Activated CD8-positive, alpha-beta memory T cell treated with anti-CD3 and anti-CD28 coated beads, Interleukin-2, amount 50 U/mL, for 4 hours (primary cell): ENCODE results near the gene PRPSAP1.
"Not testable (repeated sequence)": the region's sequence is repeated elsewhere in the genome, so short reads cannot be mapped to it uniquely, and the experiment has no call there.

ENCODE experiments used
- DNase-seq: peaks from one replicate; pipeline ENCODE4 v3.0.0-alpha.2; 2020

The PRPSAP1 gene

GRCh38 chr17:76276461-76277299 is 77.0 kb downstream of the PRPSAP1 start:
- no peak for DNase-seq

GRCh38 chr17:76276069-76276431 is 77.7 kb downstream of the PRPSAP1 start:
- DNase-seq = no peak

GRCh38 chr17:76275382-76276068 is 78.2 kb downstream of the PRPSAP1 start:
- DNase-seq = no peak

- DNase-seq = no peak
Observed at GRCh38 chr17:76274112-76274956, 79.4 kb downstream of the PRPSAP1 start.

- no peak for DNase-seq
Observed at GRCh38 chr17:76273445-76274111, 80.1 kb downstream of the PRPSAP1 start.

- no peak for DNase-seq
Observed at GRCh38 chr17:76272541-76273444, 80.9 kb downstream of the PRPSAP1 start.

GRCh38 chr17:76271669-76272540 is 81.8 kb downstream of the PRPSAP1 start:
- DNase-seq = peak; percentile 74

- DNase-seq = no peak
Observed at GRCh38 chr17:76270770-76271668, 82.7 kb downstream of the PRPSAP1 start.

- DNase-seq = peak; percentile 48
Observed at GRCh38 chr17:76270127-76270592, 83.6 kb downstream of the PRPSAP1 start.

- no peak for DNase-seq
Observed at GRCh38 chr17:76268991-76269981, 84.4 kb downstream of the PRPSAP1 start.

GRCh38 chr17:76268015-76268749 is 85.5 kb downstream of the PRPSAP1 start:
- peak; percentile 75 for DNase-seq

GRCh38 chr17:76267581-76268001 is 86.1 kb downstream of the PRPSAP1 start:
- DNase-seq = not testable (repeated sequence)

- DNase-seq = no peak
Observed at GRCh38 chr17:76267051-76267576, 86.6 kb downstream of the PRPSAP1 start.

GRCh38 chr17:76266244-76266938 is 87.3 kb downstream of the PRPSAP1 start:
- DNase-seq = no peak

- DNase-seq = peak; percentile 54
Observed at GRCh38 chr17:76265624-76266243, 88.0 kb downstream of the PRPSAP1 start.
